GM23338 (cell line): ENCODE data around the gene AP3S1. TPM values are rescaled to one million over a fixed set of nuclear protein-coding genes. Genes with fewer than 3 reads are reported as not detected.

Experiments used
- ATAC-seq: fragments of 200-7000 bp; cut with Tn5 transposase; 3 replicates; pipeline ENCODE4 v1.9.1; 2020
- DNase-seq: peaks from one replicate; pipeline ENCODE4 v3.0.0-alpha.2; 2015; ENCODE audit warnings: low spot score
- H2AFZ ChIP-seq: fragments of 200-600 bp; sonication (generic); 2 replicates; pipeline ENCODE4 v1.8.0; 2016; ENCODE audit warnings: antibody characterized with exemption, mild to moderate bottlenecking, moderate library complexity
- H3F3A ChIP-seq: fragments of 200-600 bp; sonication (generic); replicated peaks from 2 replicates; pipeline ENCODE4 v1.8.0; 2017; ENCODE audit warnings: antibody characterized with exemption, mixed run types, low read depth
- H3K27ac ChIP-seq: fragments of 200-600 bp; sonication (generic); 2 replicates; pipeline ENCODE4 v1.6.1; 2016; ENCODE audit warnings: low read depth
- H3K27me3 ChIP-seq: fragments of 200-600 bp; sonication (generic); 2 replicates; pipeline ENCODE4 v1.8.0; 2016; ENCODE audit warnings: mild to moderate bottlenecking, mixed run types, moderate library complexity; ENCODE audit not compliant: insufficient read depth
- H3K36me3 ChIP-seq: fragments of 200-600 bp; sonication (generic); 2 replicates; pipeline ENCODE4 v1.8.0; 2016; ENCODE audit warnings: mild to moderate bottlenecking; ENCODE audit not compliant: insufficient read depth
- H3K4me1 ChIP-seq: fragments of 200-600 bp; sonication (generic); 2 replicates; pipeline ENCODE4 v1.8.0; 2016; ENCODE audit warnings: mild to moderate bottlenecking, moderate library complexity; ENCODE audit not compliant: insufficient read depth
- H3K4me2 ChIP-seq: fragments of 200-600 bp; sonication (generic); 2 replicates; pipeline ENCODE4 v1.7.1; 2017; ENCODE audit warnings: mixed run types
- H3K4me3 ChIP-seq: fragments of 200-600 bp; sonication (generic); 2 replicates; pipeline ENCODE4 v1.6.1; 2016; ENCODE audit warnings: mixed run types
- H3K79me2 ChIP-seq: fragments of 200-600 bp; sonication (generic); replicated peaks from 2 replicates; pipeline ENCODE4 v1.8.0; 2017; ENCODE audit warnings: mild to moderate bottlenecking; ENCODE audit not compliant: insufficient read depth
- H3K9me2 ChIP-seq: fragments of 200-600 bp; sonication (generic); 2 replicates; pipeline ENCODE4 v1.8.0; 2017; ENCODE audit not compliant: insufficient read depth
- H4K20me1 ChIP-seq: fragments of 200-600 bp; sonication (generic); replicated peaks from 2 replicates; pipeline ENCODE4 v1.8.0; 2017; ENCODE audit warnings: mild to moderate bottlenecking; ENCODE audit not compliant: insufficient read depth
- H3K27ac Mint-ChIP-seq: 2 replicates; pipeline ENCODE4 v1.8.0; 2020; ENCODE audit warnings: inconsistent platforms, mild to moderate bottlenecking, moderate library complexity, mixed read lengths
- H3K27me3 Mint-ChIP-seq: 3 replicates; pipeline ENCODE4 v1.8.0; 2022; ENCODE audit warnings: low read depth, mild to moderate bottlenecking, moderate library complexity, mixed read lengths, inconsistent platforms; ENCODE audit not compliant: insufficient read depth, poor library complexity
- H3K36me3 Mint-ChIP-seq: 3 replicates; pipeline ENCODE4 v1.8.0; 2021; ENCODE audit warnings: low read depth, mild to moderate bottlenecking, inconsistent platforms, moderate library complexity, mixed read lengths
- H3K4me1 Mint-ChIP-seq: 3 replicates; pipeline ENCODE4 v1.8.0; 2020; ENCODE audit warnings: mild to moderate bottlenecking, inconsistent platforms, mixed read lengths
- H3K4me3 Mint-ChIP-seq: 3 replicates; pipeline ENCODE4 v1.8.0; 2021; ENCODE audit warnings: moderate library complexity, mild to moderate bottlenecking, inconsistent platforms, mixed read lengths
- H3K9me3 Mint-ChIP-seq: 3 replicates; pipeline ENCODE4 v1.8.0; 2020; ENCODE audit warnings: moderate library complexity, mild to moderate bottlenecking, inconsistent platforms, mixed read lengths
- CREB1 ChIP-seq: fragments of 250-450 bp; sonication (Bioruptor Pico); IDR thresholded peaks from 2 replicates; pipeline ENCODE4 v1.5.0; 2020; ENCODE audit warnings: low read depth, mild to moderate bottlenecking, moderate library complexity
- EZH2 ChIP-seq: fragments of 200-600 bp; sonication (generic); IDR thresholded peaks from one replicate; pipeline ENCODE4 v1.8.0; 2017; ENCODE audit warnings: antibody characterized with exemption, mild to moderate bottlenecking, low read depth; ENCODE audit not compliant: unreplicated experiment
- EZH2phosphoT487 ChIP-seq: fragments of 200-600 bp; sonication (generic); IDR thresholded peaks from one replicate; pipeline ENCODE4 v1.8.1; 2018; ENCODE audit warnings: antibody characterized with exemption; ENCODE audit not compliant: unreplicated experiment
- POLR2AphosphoS5 ChIP-seq: IDR thresholded peaks from 2 replicates; pipeline ENCODE4 v1.6.1; 2016; ENCODE audit warnings: antibody characterized with exemption, low read depth
- STAT1 ChIP-seq: IDR thresholded peaks from one replicate; pipeline ENCODE4 v1.6.1; 2016; ENCODE audit warnings: antibody characterized with exemption; ENCODE audit not compliant: unreplicated experiment
- ZNF114 ChIP-seq: fragments of 250-450 bp; sonication (Bioruptor Pico); IDR thresholded peaks from 2 replicates; pipeline ENCODE4 v1.5.0; 2020; ENCODE audit warnings: mild to moderate bottlenecking, moderate library complexity
- ZNF331 ChIP-seq: fragments of 250-450 bp; sonication (Bioruptor Pico); IDR thresholded peaks from 2 replicates; pipeline ENCODE4 v1.5.0; 2020; ENCODE audit warnings: low read depth, mild to moderate bottlenecking, moderate library complexity
- polyA plus RNA-seq: library from polyadenylated mRNA; unstranded; fragments of >200 nt; fragmentation: Nextera tagmentation; extraction: Ambion mirVana; gene quantifications from 2 replicates; pipeline ENCODE4 v1.2.1, GENCODE V29; 2016
- total RNA-seq: library from RNA; depleted of rRNA; stranded (reverse); fragments of >200 nt; shearing (Covaris generic); gene quantifications from 2 replicates; pipeline ENCODE4 v1.2.3, GENCODE V29; 2014
- TF ChIP-seq, protein P1 (sequence below): fragments of 250-450 bp; sonication (Bioruptor Pico); IDR thresholded peaks from 2 replicates; pipeline ENCODE4 v1.5.0; 2020; ENCODE audit warnings: mild to moderate bottlenecking, moderate library complexity
- TF ChIP-seq, protein P2 (sequence below), 2 experiments: fragments of 200-600 bp in 1 of 2; sonication (generic) in 1 of 2; conservative IDR thresholded peaks; 2 replicates each; pipeline versions ENCODE4 v1.5.1 to v1.6.1; 2016 to 2017; ENCODE audit warnings: antibody characterized with exemption in 2 of 2, low read depth in 2 of 2, mild to moderate bottlenecking in 2 of 2, moderate library complexity in 1 of 2

The AP3S1 gene
- total and polyA plus RNA-seq, 2 experiments from 2014 or later: 143 to 232 TPM

DNA sequence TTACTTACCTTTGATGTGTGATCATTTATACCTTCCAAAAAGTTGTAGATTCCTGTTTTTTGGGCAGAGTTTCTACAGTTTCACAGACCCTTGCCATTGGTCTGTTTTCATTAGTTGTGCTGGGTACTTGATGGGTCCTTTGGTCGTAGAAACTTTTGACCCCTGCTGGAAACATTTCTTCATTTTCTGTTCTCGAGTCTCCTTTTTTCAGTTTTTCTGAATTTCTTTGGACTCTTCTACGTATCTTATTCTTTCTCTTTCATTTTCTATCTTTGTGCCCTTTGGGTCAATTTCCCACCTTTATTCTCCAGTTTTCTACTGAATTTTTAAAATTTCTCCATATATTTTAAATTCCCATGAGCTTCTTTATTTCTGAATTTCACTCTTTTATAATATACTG is 16.7 kb downstream of the AP3S1 start (continued):
- TF ChIP-seq, protein P1, sequence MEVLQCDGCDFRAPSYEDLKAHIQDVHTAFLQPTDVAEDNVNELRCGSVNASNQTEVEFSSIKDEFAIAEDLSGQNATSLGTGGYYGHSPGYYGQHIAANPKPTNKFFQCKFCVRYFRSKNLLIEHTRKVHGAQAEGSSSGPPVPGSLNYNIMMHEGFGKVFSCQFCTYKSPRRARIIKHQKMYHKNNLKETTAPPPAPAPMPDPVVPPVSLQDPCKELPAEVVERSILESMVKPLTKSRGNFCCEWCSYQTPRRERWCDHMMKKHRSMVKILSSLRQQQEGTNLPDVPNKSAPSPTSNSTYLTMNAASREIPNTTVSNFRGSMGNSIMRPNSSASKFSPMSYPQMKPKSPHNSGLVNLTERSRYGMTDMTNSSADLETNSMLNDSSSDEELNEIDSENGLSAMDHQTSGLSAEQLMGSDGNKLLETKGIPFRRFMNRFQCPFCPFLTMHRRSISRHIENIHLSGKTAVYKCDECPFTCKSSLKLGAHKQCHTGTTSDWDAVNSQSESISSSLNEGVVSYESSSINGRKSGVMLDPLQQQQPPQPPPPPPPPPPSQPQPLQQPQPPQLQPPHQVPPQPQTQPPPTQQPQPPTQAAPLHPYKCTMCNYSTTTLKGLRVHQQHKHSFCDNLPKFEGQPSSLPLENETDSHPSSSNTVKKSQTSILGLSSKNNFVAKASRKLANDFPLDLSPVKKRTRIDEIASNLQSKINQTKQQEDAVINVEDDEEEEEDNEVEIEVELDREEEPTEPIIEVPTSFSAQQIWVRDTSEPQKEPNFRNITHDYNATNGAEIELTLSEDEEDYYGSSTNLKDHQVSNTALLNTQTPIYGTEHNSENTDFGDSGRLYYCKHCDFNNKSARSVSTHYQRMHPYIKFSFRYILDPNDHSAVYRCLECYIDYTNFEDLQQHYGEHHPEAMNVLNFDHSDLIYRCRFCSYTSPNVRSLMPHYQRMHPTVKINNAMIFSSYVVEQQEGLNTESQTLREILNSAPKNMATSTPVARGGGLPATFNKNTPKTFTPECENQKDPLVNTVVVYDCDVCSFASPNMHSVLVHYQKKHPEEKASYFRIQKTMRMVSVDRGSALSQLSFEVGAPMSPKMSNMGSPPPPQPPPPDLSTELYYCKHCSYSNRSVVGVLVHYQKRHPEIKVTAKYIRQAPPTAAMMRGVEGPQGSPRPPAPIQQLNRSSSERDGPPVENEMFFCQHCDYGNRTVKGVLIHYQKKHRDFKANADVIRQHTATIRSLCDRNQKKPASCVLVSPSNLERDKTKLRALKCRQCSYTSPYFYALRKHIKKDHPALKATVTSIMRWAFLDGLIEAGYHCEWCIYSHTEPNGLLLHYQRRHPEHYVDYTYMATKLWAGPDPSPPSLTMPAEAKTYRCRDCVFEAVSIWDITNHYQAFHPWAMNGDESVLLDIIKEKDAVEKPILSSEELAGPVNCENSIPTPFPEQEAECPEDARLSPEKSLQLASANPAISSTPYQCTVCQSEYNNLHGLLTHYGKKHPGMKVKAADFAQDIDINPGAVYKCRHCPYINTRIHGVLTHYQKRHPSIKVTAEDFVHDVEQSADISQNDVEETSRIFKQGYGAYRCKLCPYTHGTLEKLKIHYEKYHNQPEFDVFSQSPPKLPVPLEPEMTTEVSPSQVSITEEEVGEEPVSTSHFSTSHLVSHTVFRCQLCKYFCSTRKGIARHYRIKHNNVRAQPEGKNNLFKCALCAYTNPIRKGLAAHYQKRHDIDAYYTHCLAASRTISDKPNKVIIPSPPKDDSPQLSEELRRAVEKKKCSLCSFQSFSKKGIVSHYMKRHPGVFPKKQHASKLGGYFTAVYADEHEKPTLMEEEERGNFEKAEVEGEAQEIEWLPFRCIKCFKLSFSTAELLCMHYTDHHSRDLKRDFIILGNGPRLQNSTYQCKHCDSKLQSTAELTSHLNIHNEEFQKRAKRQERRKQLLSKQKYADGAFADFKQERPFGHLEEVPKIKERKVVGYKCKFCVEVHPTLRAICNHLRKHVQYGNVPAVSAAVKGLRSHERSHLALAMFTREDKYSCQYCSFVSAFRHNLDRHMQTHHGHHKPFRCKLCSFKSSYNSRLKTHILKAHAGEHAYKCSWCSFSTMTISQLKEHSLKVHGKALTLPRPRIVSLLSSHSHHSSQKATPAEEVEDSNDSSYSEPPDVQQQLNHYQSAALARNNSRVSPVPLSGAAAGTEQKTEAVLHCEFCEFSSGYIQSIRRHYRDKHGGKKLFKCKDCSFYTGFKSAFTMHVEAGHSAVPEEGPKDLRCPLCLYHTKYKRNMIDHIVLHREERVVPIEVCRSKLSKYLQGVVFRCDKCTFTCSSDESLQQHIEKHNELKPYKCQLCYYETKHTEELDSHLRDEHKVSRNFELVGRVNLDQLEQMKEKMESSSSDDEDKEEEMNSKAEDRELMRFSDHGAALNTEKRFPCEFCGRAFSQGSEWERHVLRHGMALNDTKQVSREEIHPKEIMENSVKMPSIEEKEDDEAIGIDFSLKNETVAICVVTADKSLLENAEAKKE (CRISPR knock-in tag): no peak
- TF ChIP-seq STAT1 (no peak), POLR2AphosphoS5 (no peak), ZNF114 (CRISPR knock-in tag) (no peak), ZNF331 (CRISPR knock-in tag) (no peak)

DNA sequence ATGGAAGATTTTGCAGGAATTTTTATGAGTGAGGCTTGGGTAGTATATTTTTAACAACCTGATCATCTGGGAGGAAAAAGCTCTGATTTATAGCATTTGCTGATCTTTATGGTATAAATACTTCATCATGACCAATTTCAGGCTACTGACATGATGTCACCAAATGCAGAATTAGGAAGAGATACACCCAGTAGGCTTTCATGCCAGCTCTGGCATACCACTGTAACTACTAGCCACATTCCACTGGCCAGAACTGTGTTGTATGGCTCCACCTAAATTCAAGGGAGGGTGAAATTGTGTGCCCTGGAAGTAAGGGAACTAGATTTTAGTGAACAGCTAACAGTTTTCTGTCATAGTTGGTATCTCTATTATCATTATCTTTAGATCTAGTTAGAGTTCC is 17.6 kb downstream of the AP3S1 start:
- ATAC-seq: no peak
- H4K20me1 ChIP-seq: peaks cover 4% of the 10 kb centered on the region; the same call in 1 of the 2 replicates

More for the DNA sequence above, 17.6 kb downstream of the AP3S1 start:
- Histone ChIP-seq H3K4me1 (peaks cover 12% of the 10 kb centered on the region; the same call in 1 of the 2 replicates), H2AFZ (no peak overlapping the region), H3K79me2 (peaks cover 90% of the 10 kb centered on the region), H3K9me2 (no peaks in the 10 kb centered on the region; the same call in 1 of the 2 replicates), H3K27me3 (no peaks in the 10 kb centered on the region), H3F3A (no peaks in the 10 kb centered on the region), H3K4me2 (no peak overlapping the region), H3K36me3 (no peaks in the 10 kb centered on the region), H3K4me3 (no peak overlapping the region), H3K27ac (no peak overlapping the region)
- H3K4me3 Mint-ChIP-seq: no peak overlapping the region
- no peaks in the 10 kb centered on the region; the same call in 2 of the 3 replicates for H3K9me3 Mint-ChIP-seq
- H3K27me3 Mint-ChIP-seq: peaks cover 3% of the 10 kb centered on the region
- DNase-seq: no peak
- peaks cover 4% of the 10 kb centered on the region; the same call in 2 of the 3 replicates for H3K36me3 Mint-ChIP-seq
- H3K4me1 Mint-ChIP-seq: peaks cover 31% of the 10 kb centered on the region
- TF ChIP-seq POLR2AphosphoS5: no peak
- TF ChIP-seq, protein P2, sequence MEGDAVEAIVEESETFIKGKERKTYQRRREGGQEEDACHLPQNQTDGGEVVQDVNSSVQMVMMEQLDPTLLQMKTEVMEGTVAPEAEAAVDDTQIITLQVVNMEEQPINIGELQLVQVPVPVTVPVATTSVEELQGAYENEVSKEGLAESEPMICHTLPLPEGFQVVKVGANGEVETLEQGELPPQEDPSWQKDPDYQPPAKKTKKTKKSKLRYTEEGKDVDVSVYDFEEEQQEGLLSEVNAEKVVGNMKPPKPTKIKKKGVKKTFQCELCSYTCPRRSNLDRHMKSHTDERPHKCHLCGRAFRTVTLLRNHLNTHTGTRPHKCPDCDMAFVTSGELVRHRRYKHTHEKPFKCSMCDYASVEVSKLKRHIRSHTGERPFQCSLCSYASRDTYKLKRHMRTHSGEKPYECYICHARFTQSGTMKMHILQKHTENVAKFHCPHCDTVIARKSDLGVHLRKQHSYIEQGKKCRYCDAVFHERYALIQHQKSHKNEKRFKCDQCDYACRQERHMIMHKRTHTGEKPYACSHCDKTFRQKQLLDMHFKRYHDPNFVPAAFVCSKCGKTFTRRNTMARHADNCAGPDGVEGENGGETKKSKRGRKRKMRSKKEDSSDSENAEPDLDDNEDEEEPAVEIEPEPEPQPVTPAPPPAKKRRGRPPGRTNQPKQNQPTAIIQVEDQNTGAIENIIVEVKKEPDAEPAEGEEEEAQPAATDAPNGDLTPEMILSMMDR (conservative IDR thresholded peaks at IDR 0.05; ENCODE audit: low read depth in 2 of 2): no peak
- no peak for TF ChIP-seq ZNF331 (CRISPR knock-in tag)
- no peak for TF ChIP-seq EZH2
- TF ChIP-seq EZH2phosphoT487: no peak
- no peak for TF ChIP-seq STAT1
- TF ChIP-seq CREB1: no peak
- no peak overlapping the region for H3K27ac Mint-ChIP-seq
